ENCODE results near the gene ARGLU1.

Gene ARGLU1

GRCh38 chr13:106522898-106523525 lies 44.9 kb downstream of the ARGLU1 start:
- no peak for DNase-seq

GRCh38 chr13:106522112-106522705 lies 45.7 kb downstream of the ARGLU1 start:
- no peak for DNase-seq

- peak; percentile 39 for DNase-seq
Observed at GRCh38 chr13:106521095-106521799, 46.7 kb downstream of the ARGLU1 start.

GRCh38 chr13:106520251-106521054 lies 47.5 kb downstream of the ARGLU1 start:
- DNase-seq: peak; percentile 37

GRCh38 chr13:106518512-106518911 lies 49.4 kb downstream of the ARGLU1 start:
- no peak for DNase-seq

GRCh38 chr13:106517109-106517847 lies 50.7 kb downstream of the ARGLU1 start:
- DNase-seq: no peak

GRCh38 chr13:106515635-106516254 lies 52.2 kb downstream of the ARGLU1 start:
- DNase-seq: no peak

GRCh38 chr13:106514928-106515634 lies 52.9 kb downstream of the ARGLU1 start:
- no peak for DNase-seq

- peak; percentile 45 for DNase-seq
Observed at GRCh38 chr13:106513025-106513983, 54.6 kb downstream of the ARGLU1 start.

GRCh38 chr13:106507560-106508274 lies 60.2 kb downstream of the ARGLU1 start:
- no peak for DNase-seq

- DNase-seq: no peak
Observed at GRCh38 chr13:106506286-106506685, 61.7 kb downstream of the ARGLU1 start.

GRCh38 chr13:106505732-106506131 lies 62.2 kb downstream of the ARGLU1 start:
- no peak for DNase-seq

GRCh38 chr13:106505295-106505694 lies 62.6 kb downstream of the ARGLU1 start:
- DNase-seq: no peak

GRCh38 chr13:106503730-106504453 lies 64.0 kb downstream of the ARGLU1 start:
- no peak for DNase-seq

- DNase-seq: no peak
Observed at GRCh38 chr13:106503272-106503671, 64.7 kb downstream of the ARGLU1 start.

- no peak for DNase-seq
Observed at GRCh38 chr13:106500445-106500844, 67.5 kb downstream of the ARGLU1 start.

- DNase-seq: no peak
Observed at GRCh38 chr13:106499896-106500295, 68.0 kb downstream of the ARGLU1 start.

- no peak for DNase-seq
Observed at GRCh38 chr13:106499113-106499512, 68.8 kb downstream of the ARGLU1 start.

GRCh38 chr13:106498571-106498970 lies 69.4 kb downstream of the ARGLU1 start:
- no peak for DNase-seq

Measured in COR-L47 (cell line).